ENCODE data around the gene BTN1A1. TPM values are rescaled to one million over a fixed set of nuclear protein-coding genes. Genes with fewer than 3 reads are reported as not detected.
A peak's percentile ranks its signal among the peaks of the same experiment; 100 is the strongest.

BTN1A1 gene
- total RNA-seq, 1 donor from 2014 or later, result not detected

GRCh38 chr6:26472549-26473290, 27.4 kb upstream of the BTN1A1 start:
- Mint-ChIP-seq H3K4me1 (ENCODE audit: low read depth, unreplicated experiment) (peaks cover 10% of the 10 kb centered on the region), H3K4me3 (ENCODE audit: unreplicated experiment) (peak overlapping the region; percentile 37), H3K27me3 (ENCODE audit: low read depth, unreplicated experiment) (no peaks in the 10 kb centered on the region), H3K27ac (ENCODE audit: unreplicated experiment) (no peak overlapping the region), H3K9me3 (ENCODE audit: unreplicated experiment) (no peaks in the 10 kb centered on the region), H3K36me3 (ENCODE audit: low read depth, unreplicated experiment) (peaks cover 23% of the 10 kb centered on the region)
- Histone ChIP-seq H3K4me2 (ENCODE audit: low read length) (peak overlapping the region; percentile 82), H3K9ac (ENCODE audit: low read length) (no peak overlapping the region), H3K4me1 (ENCODE audit: insufficient read depth, low read length) (peaks cover 12% of the 10 kb centered on the region), H2AFZ (ENCODE audit: low read depth, low read length) (peak overlapping the region; percentile 67), H3K9me3 (ENCODE audit: insufficient read depth, low read depth, low read length) (no peaks in the 10 kb centered on the region), H3K27ac (ENCODE audit: low read depth, low read length) (peak overlapping the region; percentile 83), H3K27me3 (ENCODE audit: insufficient read depth, low read length) (no peaks in the 10 kb centered on the region), H3K36me3 (ENCODE audit: insufficient read depth, low read length) (peaks cover 13% of the 10 kb centered on the region), H3K79me2 (ENCODE audit: insufficient read depth, low read length) (no peaks in the 10 kb centered on the region), H3K4me3 (ENCODE audit: insufficient read depth, low read depth, low read length) (no peak overlapping the region), H4K20me1 (ENCODE audit: insufficient read depth, low read length) (no peaks in the 10 kb centered on the region)
- DNase-seq (ENCODE audit: low read depth) (no peak), FAIRE-seq (no peak)
- no peak for TF ChIP-seq CTCF (IDR thresholded peaks at IDR 0.05; ENCODE audit: insufficient read depth, low read depth, low read length)

GRCh38 chr6:26473429-26473757, 26.7 kb upstream of the BTN1A1 start:
- Mint-ChIP-seq H3K27ac (ENCODE audit: unreplicated experiment) (no peak overlapping the region), H3K27me3 (ENCODE audit: low read depth, unreplicated experiment) (no peaks in the 10 kb centered on the region), H3K4me3 (ENCODE audit: unreplicated experiment) (no peak overlapping the region), H3K36me3 (ENCODE audit: low read depth, unreplicated experiment) (peaks cover 17% of the 10 kb centered on the region), H3K4me1 (ENCODE audit: low read depth, unreplicated experiment) (peaks cover 10% of the 10 kb centered on the region), H3K9me3 (ENCODE audit: unreplicated experiment) (no peaks in the 10 kb centered on the region)
- no peaks in the 10 kb centered on the region for H3K27me3 ChIP-seq (ENCODE audit: insufficient read depth, low read length)
- peaks cover 12% of the 10 kb centered on the region for H3K4me1 ChIP-seq (ENCODE audit: insufficient read depth, low read length)
- no peak for DNase-seq (ENCODE audit: low read depth)
- peak overlapping the region; percentile 76 for H3K9ac ChIP-seq (ENCODE audit: low read length)
- no peaks in the 10 kb centered on the region for H4K20me1 ChIP-seq (ENCODE audit: insufficient read depth, low read length)
- no peak for FAIRE-seq
- peak overlapping the region; percentile 83 for H3K27ac ChIP-seq (ENCODE audit: low read depth, low read length)
- H3K4me3 ChIP-seq (ENCODE audit: insufficient read depth, low read depth, low read length), result peak overlapping the region; percentile 66
- no peak for TF ChIP-seq CTCF (IDR thresholded peaks at IDR 0.05; ENCODE audit: insufficient read depth, low read depth, low read length)
- TF ChIP-seq EZH2 (IDR thresholded peaks at IDR 0.05; ENCODE audit: insufficient read depth, low read length), result no peak
- no peaks in the 10 kb centered on the region for H3K9me3 ChIP-seq (ENCODE audit: insufficient read depth, low read depth, low read length)
- H3K4me2 ChIP-seq (ENCODE audit: low read length), result peak overlapping the region; percentile 82
- peaks cover 9% of the 10 kb centered on the region for H3K36me3 ChIP-seq (ENCODE audit: insufficient read depth, low read length)
- H2AFZ ChIP-seq (ENCODE audit: low read depth, low read length), result peak overlapping the region; percentile 67
- no peaks in the 10 kb centered on the region for H3K79me2 ChIP-seq (ENCODE audit: insufficient read depth, low read length)

- peaks cover 17% of the 10 kb centered on the region for H3K36me3 Mint-ChIP-seq (ENCODE audit: low read depth, unreplicated experiment)
- H3K27me3 ChIP-seq (ENCODE audit: insufficient read depth, low read length), result no peaks in the 10 kb centered on the region
- H3K9me3 ChIP-seq (ENCODE audit: insufficient read depth, low read depth, low read length), result no peaks in the 10 kb centered on the region
- peak; percentile 95 for DNase-seq (ENCODE audit: low read depth)
- no peaks in the 10 kb centered on the region for H3K79me2 ChIP-seq (ENCODE audit: insufficient read depth, low read length)
- H3K4me1 Mint-ChIP-seq (ENCODE audit: low read depth, unreplicated experiment), result peaks cover 10% of the 10 kb centered on the region
- H3K36me3 ChIP-seq (ENCODE audit: insufficient read depth, low read length), result peaks cover 4% of the 10 kb centered on the region
- H3K4me1 ChIP-seq (ENCODE audit: insufficient read depth, low read length), result peaks cover 12% of the 10 kb centered on the region
- no peak for TF ChIP-seq CTCF (IDR thresholded peaks at IDR 0.05; ENCODE audit: insufficient read depth, low read depth, low read length)
- no peak for TF ChIP-seq EZH2 (IDR thresholded peaks at IDR 0.05; ENCODE audit: insufficient read depth, low read length)
- H2AFZ ChIP-seq (ENCODE audit: low read depth, low read length), result peak overlapping the region; percentile 67
- H3K4me3 Mint-ChIP-seq (ENCODE audit: unreplicated experiment), result peak overlapping the region; percentile 72
- H3K9ac ChIP-seq (ENCODE audit: low read length), result peak overlapping the region; percentile 76
- peak overlapping the region; percentile 83 for H3K27ac ChIP-seq (ENCODE audit: low read depth, low read length)
- H3K4me3 ChIP-seq (ENCODE audit: insufficient read depth, low read depth, low read length), result peak overlapping the region; percentile 66
- no peaks in the 10 kb centered on the region for H3K27me3 Mint-ChIP-seq (ENCODE audit: low read depth, unreplicated experiment)
- H3K9me3 Mint-ChIP-seq (ENCODE audit: unreplicated experiment), result no peaks in the 10 kb centered on the region
- no peaks in the 10 kb centered on the region for H4K20me1 ChIP-seq (ENCODE audit: insufficient read depth, low read length)
- H3K27ac Mint-ChIP-seq (ENCODE audit: unreplicated experiment), result no peak overlapping the region
- FAIRE-seq, result peak; percentile 81
- peak overlapping the region; percentile 82 for H3K4me2 ChIP-seq (ENCODE audit: low read length)
Measured at GRCh38 chr6:26473758-26474438, 26.2 kb upstream of the BTN1A1 start.

Measured in astrocyte (in vitro differentiated cells and primary cell).